ENCODE data around the gene PAK3.

DNA sequence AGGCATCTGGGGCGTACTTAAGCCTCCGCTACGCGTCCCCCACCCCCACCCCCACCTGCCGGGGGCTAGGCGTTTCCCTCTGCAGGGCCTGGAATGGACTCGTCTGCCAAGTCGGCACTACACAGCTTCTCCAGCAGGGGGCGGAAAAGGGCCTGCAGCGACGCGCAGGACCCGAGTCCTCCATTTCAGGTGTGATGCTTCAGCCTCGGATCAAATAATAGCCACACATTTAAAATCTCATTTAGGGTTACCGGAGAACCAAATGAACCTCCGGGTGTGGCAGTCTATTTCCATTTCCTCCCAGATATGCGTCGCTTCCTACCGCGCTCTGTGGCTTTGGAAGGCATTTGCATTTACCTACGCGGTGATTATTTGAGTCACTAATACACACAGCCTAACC, 2.9 kb downstream of the PAK3 start:
- TF ChIP-seq POLR2A (IDR thresholded peaks at IDR 0.05; ENCODE audit: control extremely low read depth in 1 of 2, low read depth in 2 of 2, low read length in 2 of 2) (no peak), EZH2 (IDR thresholded peaks at IDR 0.05; ENCODE audit: low read depth, low read length, severe bottlenecking) (no peak), ATF3 (IDR thresholded peaks at IDR 0.05; ENCODE audit: insufficient read depth, low read depth, low read length) (no peak), MAFK (IDR thresholded peaks at IDR 0.05; ENCODE audit: low read depth, low read length) (no peak), BACH1 (IDR thresholded peaks at IDR 0.05; ENCODE audit: low read length) (no peak), JUND (IDR thresholded peaks at IDR 0.05; ENCODE audit: low read length) (0 out of 2 replicates have a peak, but pooled peaks have one; percentile 38), POLR2AphosphoS5 (IDR thresholded peaks at IDR 0.05; ENCODE audit: low read depth, low read length) (no peak), YY1 (IDR thresholded peaks at IDR 0.05; ENCODE audit: low read depth, low read length) (0 out of 2 replicates have a peak, but pooled peaks have one; percentile 71), RFX5 (IDR thresholded peaks at IDR 0.05; ENCODE audit: borderline replicate concordance, low read depth, low read length) (no peak), NANOG (IDR thresholded peaks at IDR 0.05; ENCODE audit: insufficient read depth, low read depth, low read length, poor library complexity, severe bottlenecking) (no peak)
- TF ChIP-seq, protein P1, sequence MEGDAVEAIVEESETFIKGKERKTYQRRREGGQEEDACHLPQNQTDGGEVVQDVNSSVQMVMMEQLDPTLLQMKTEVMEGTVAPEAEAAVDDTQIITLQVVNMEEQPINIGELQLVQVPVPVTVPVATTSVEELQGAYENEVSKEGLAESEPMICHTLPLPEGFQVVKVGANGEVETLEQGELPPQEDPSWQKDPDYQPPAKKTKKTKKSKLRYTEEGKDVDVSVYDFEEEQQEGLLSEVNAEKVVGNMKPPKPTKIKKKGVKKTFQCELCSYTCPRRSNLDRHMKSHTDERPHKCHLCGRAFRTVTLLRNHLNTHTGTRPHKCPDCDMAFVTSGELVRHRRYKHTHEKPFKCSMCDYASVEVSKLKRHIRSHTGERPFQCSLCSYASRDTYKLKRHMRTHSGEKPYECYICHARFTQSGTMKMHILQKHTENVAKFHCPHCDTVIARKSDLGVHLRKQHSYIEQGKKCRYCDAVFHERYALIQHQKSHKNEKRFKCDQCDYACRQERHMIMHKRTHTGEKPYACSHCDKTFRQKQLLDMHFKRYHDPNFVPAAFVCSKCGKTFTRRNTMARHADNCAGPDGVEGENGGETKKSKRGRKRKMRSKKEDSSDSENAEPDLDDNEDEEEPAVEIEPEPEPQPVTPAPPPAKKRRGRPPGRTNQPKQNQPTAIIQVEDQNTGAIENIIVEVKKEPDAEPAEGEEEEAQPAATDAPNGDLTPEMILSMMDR (IDR thresholded peaks at IDR 0.05; ENCODE audit: control extremely low read depth in 1 of 3, insufficient read depth in 1 of 3, low read depth in 1 of 3, low read length in 3 of 3) = peak; percentile 67 to 77 (median 70)
